Liver (tissue), 9 donors: ENCODE measurements around the gene CETN3. TPM values are rescaled to one million over a fixed set of nuclear protein-coding genes. Genes with fewer than 3 reads are reported as not detected.
"Not testable (repeated sequence)": the region's sequence is repeated elsewhere in the genome, so short reads cannot be mapped to it uniquely, and the experiment has no call there.

Experiments used
- DNase-seq: peaks from one replicate; pipeline ENCODE4 v3.0.0-alpha.2; 2017; ENCODE audit warnings: low spot score
- H3K27ac ChIP-seq, 2 donors: one replicate each; pipeline ENCODE4 v1.7.0; 2013; ENCODE audit warnings: inconsistent platforms in 2 of 2, low read length in 2 of 2, control low read depth in 1 of 2, low read depth in 1 of 2, mild to moderate bottlenecking in 1 of 2
- H3K27me3 ChIP-seq, 4 donors: one replicate each; pipeline versions ENCODE4 v1.6.1 to v1.7.0; 2013; ENCODE audit warnings: low read length in 3 of 4, inconsistent platforms in 1 of 4, mild to moderate bottlenecking in 1 of 4, moderate library complexity in 1 of 4; ENCODE audit not compliant: control insufficient read depth in 4 of 4, insufficient read depth in 4 of 4
- H3K36me3 ChIP-seq, 4 donors: one replicate each; pipeline versions ENCODE4 v1.6.1 to v1.7.0; 2013; ENCODE audit warnings: low read length in 3 of 4, mild to moderate bottlenecking in 3 of 4, low read depth in 1 of 4, moderate library complexity in 1 of 4; ENCODE audit not compliant: control insufficient read depth in 4 of 4, insufficient read depth in 3 of 4
- H3K4me1 ChIP-seq, 4 donors: one replicate each; pipeline versions ENCODE4 v1.6.1 to v1.7.0; 2013; ENCODE audit warnings: low read length in 3 of 4, mild to moderate bottlenecking in 3 of 4, moderate library complexity in 1 of 4; ENCODE audit not compliant: control insufficient read depth in 4 of 4, insufficient read depth in 4 of 4
- H3K4me3 ChIP-seq, 3 donors: one replicate each; pipeline versions ENCODE4 v1.6.1 to v1.7.0; 2013; ENCODE audit warnings: low read length in 3 of 3, control low read depth in 1 of 3, low read depth in 1 of 3, mild to moderate bottlenecking in 1 of 3
- H3K9ac ChIP-seq, 2 donors: one replicate each; pipeline ENCODE4 v1.7.0; 2013; ENCODE audit warnings: low read length in 2 of 2, mild to moderate bottlenecking in 2 of 2, moderate library complexity in 2 of 2, control low read depth in 1 of 2, low read depth in 1 of 2
- H3K9me3 ChIP-seq, 4 donors: one replicate each; pipeline versions ENCODE4 v1.6.1 to v1.7.0; 2013; ENCODE audit warnings: low read length in 3 of 4; ENCODE audit not compliant: control insufficient read depth in 4 of 4
- CTCF ChIP-seq: fragments of 150-350 bp; IDR thresholded peaks from 2 replicates; pipeline ENCODE4 v1.5.1; 2017; ENCODE audit warnings: improper control_type of control experiment, low read depth, low read length; ENCODE audit not compliant: missing input control
- FOXA1 ChIP-seq: IDR thresholded peaks from 2 replicates; pipeline ENCODE4 v1.6.1; 2016; ENCODE audit warnings: antibody characterized with exemption
- FOXA2 ChIP-seq: IDR thresholded peaks from 2 replicates; pipeline ENCODE4 v1.6.1; 2016; ENCODE audit warnings: antibody characterized with exemption
- GABPA ChIP-seq, 2 donors: IDR thresholded peaks in 1 of 2; conservative IDR thresholded peaks in 1 of 2; 2 replicates each; pipeline ENCODE4 v1.6.1; 2016; ENCODE audit warnings: antibody characterized with exemption in 2 of 2, mild to moderate bottlenecking in 1 of 2, moderate library complexity in 1 of 2
- RAD21 ChIP-seq, 2 donors: IDR thresholded peaks; 2 replicates each; pipeline ENCODE4 v1.6.1; 2016; ENCODE audit warnings: antibody characterized with exemption in 2 of 2, mild to moderate bottlenecking in 2 of 2
- SP1 ChIP-seq: IDR thresholded peaks from 2 replicates; pipeline ENCODE4 v1.6.1; 2018; ENCODE audit warnings: antibody characterized with exemption, mild to moderate bottlenecking
- TAF1 ChIP-seq: conservative IDR thresholded peaks from 2 replicates; pipeline ENCODE4 v1.6.1; 2016; ENCODE audit warnings: antibody characterized with exemption, mild to moderate bottlenecking
- WGBS: extraction: QIAGEN DNeasy Blood & Tissue Kit; methylation state at CpG from one replicate; pipeline ENCODE4 v1.1.7; 2013; 5-methylcytosine and 5-hydroxymethylcytosine counted together
- polyA plus RNA-seq, 2 donors: library from polyadenylated mRNA; stranded (reverse) in 1 of 2; unstranded in 1 of 2; fragments of 200-250 nt in 1 of 2; fragments of >200 nt in 1 of 2; fragmentation: Nextera tagmentation in 1 of 2; extraction: Ambion mirVana in 1 of 2; gene quantifications; one replicate each; pipeline versions ENCODE4 v1.2.1 to v1.2.3, GENCODE V29; 2013 to 2015
- total RNA-seq, 2 donors: library from RNA; depleted of rRNA; stranded (reverse); fragments of >200 nt; gene quantifications; one replicate each; pipeline ENCODE4 v1.2.3, GENCODE V29; 2014
- donor health status: healthy.
- donor health status: healthy.
- donor health status: healthy.
- donor health status: healthy.
- donor health status: healthy.

Gene CETN3
- total and polyA plus RNA-seq, 4 donors: 2.8 to 9.4 (median 6.9) TPM

GRCh38 chr5:90343731-90344130 lies 65.8 kb downstream of the CETN3 start:
- not testable (repeated sequence) for DNase-seq, H3K36me3 ChIP-seq, H3K4me1 ChIP-seq, H3K4me3 ChIP-seq, H3K27ac ChIP-seq, H3K9me3 ChIP-seq, H3K9ac ChIP-seq, H3K27me3 ChIP-seq
- WGBS: 91% methylated on average over 6 of the region's 6 CpGs

DNA sequence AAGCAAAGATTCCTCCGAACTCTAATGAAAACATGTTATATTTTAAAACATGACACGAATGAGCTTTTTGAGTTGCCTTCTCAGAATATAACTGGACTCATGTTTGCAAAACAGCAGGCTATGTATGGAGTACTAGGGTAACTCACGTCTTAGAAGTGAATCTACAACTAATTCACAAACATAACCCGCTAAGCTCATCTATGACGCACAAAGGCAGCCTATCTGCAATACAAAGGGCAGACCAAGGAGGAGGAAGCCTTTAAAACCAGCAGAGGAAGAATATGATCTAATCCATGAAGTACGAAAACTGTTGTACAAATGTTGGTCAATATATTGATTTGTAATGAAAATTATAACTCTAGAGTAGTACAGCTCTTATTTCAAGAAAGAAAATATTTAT lies 67.0 kb downstream of the CETN3 start:
- Histone ChIP-seq H3K36me3 (no peaks in the 10 kb centered on the region), H3K9ac (no peak overlapping the region), H3K27me3 (no peaks in the 10 kb centered on the region), H3K27ac (no peak overlapping the region), H3K4me3 (no peak overlapping the region), H3K9me3 (no peaks in the 10 kb centered on the region), H3K4me1 (peaks cover 0 to 6% (median 0%) of the 10 kb centered on the region in 4 donors)
- WGBS: 84% methylated on average over 6 of the region's 6 CpGs
- TF ChIP-seq CTCF (no peak), SP1 (no peak), RAD21 (IDR thresholded peaks at IDR 0.05) (no peak), FOXA2 (no peak), GABPA (IDR thresholded peaks at IDR 0.05 in 1 of 2, conservative IDR thresholded peaks at IDR 0.05 in 1 of 2) (no peak), FOXA1 (no peak), TAF1 (no peak)
- DNase-seq: no peak

Other genes with a start within 250 kb of the CETN3 start
- 1 to 10 TPM; 4.2 to 4.6 TPM for gene MBLAC2, start 65.0 kb upstream of the CETN3 start, total RNA-seq
- 1 to 10 TPM; 2.6 to 3.7 TPM for gene MBLAC2, start 65.0 kb upstream of the CETN3 start, polyA plus RNA-seq
- 1 to 10 TPM in 1 of 2 donors, under 1 TPM in 1; 0.75 to 1.2 TPM for gene POLR3G, start 65.1 kb upstream of the CETN3 start, total RNA-seq
- gene POLR3G, start 65.1 kb upstream of the CETN3 start, polyA plus RNA-seq: 1 to 10 TPM; 1.2 to 2.8 TPM
- 10 to 100 TPM; 13.0 to 23.6 TPM for gene LYSMD3, start 119.8 kb upstream of the CETN3 start, total RNA-seq
- gene LYSMD3, start 119.8 kb upstream of the CETN3 start, polyA plus RNA-seq: 1 to 10 TPM; 8.8 to 9.1 TPM
- gene ADGRV1, start 149.0 kb upstream of the CETN3 start, total RNA-seq: 10 to 100 TPM in 1 of 2 donors, 1 to 10 TPM in 1; 5.1 to 11.0 TPM
- 10 to 100 TPM in 1 of 2 donors, 1 to 10 TPM in 1; 8.2 to 15.5 TPM for gene ADGRV1, start 149.0 kb upstream of the CETN3 start, polyA plus RNA-seq